SU-DHL-6 (cell line): Measurements from ENCODE around the gene NUDT3.

Experiments
- H2AFZ ChIP-seq: fragments of 200-600 bp; sonication (generic); 2 replicates; pipeline ENCODE4 v1.6.1; 2014; ENCODE audit warnings: low read depth, mild to moderate bottlenecking, moderate library complexity, mixed read lengths, antibody characterized with exemption, low read length; ENCODE audit not compliant: severe bottlenecking
- H3F3A ChIP-seq: fragments of 200-600 bp; shearing (Covaris generic); 2 replicates; pipeline ENCODE4 v1.6.0; 2016; ENCODE audit warnings: antibody characterized with exemption, mild to moderate bottlenecking; ENCODE audit not compliant: insufficient read depth
- H3K27ac ChIP-seq: fragments of 200-600 bp; sonication (generic); 2 replicates; pipeline ENCODE4 v1.5.1; 2016; ENCODE audit warnings: low read depth, mild to moderate bottlenecking, low read length, moderate library complexity, mixed read lengths
- H3K27me3 ChIP-seq: fragments of 200-600 bp; sonication (generic), shearing (Covaris generic); 2 replicates; pipeline ENCODE4 v1.6.0; 2014; ENCODE audit warnings: mild to moderate bottlenecking, low read length
- H3K36me3 ChIP-seq: fragments of 200-600 bp; sonication (generic); 2 replicates; pipeline ENCODE4 v1.6.1; 2014; ENCODE audit warnings: mild to moderate bottlenecking, low read length, mixed read lengths
- H3K4me2 ChIP-seq: fragments of 300-600, 200-600 bp; shearing (Covaris generic), sonication (generic); 2 replicates; pipeline ENCODE4 v1.6.0; 2014; ENCODE audit warnings: low read length, low read depth, mild to moderate bottlenecking; ENCODE audit not compliant: poor library complexity, severe bottlenecking
- H3K4me3 ChIP-seq: fragments of 200-600 bp; sonication (generic); 2 replicates; pipeline ENCODE4 v1.5.1; 2014; ENCODE audit warnings: antibody characterized with exemption, low read length, mild to moderate bottlenecking, mixed read lengths; ENCODE audit not compliant: insufficient read depth, poor library complexity, severe bottlenecking
- H3K79me2 ChIP-seq: fragments of 200-600 bp; sonication (generic); 2 replicates; pipeline ENCODE4 v1.6.1; 2014; ENCODE audit warnings: mild to moderate bottlenecking, low read length, moderate library complexity; ENCODE audit not compliant: insufficient read depth
- H3K9ac ChIP-seq: fragments of 200-600 bp; sonication (generic); 2 replicates; pipeline ENCODE4 v1.7.0; 2014; ENCODE audit warnings: mild to moderate bottlenecking, low read length
- H3K9me2 ChIP-seq: fragments of 200-600 bp; sonication (generic); replicated peaks from 2 replicates; pipeline ENCODE4 v1.6.1; 2014; ENCODE audit warnings: low read length; ENCODE audit not compliant: insufficient read depth
- H3K9me3 ChIP-seq: fragments of 200-600 bp; sonication (generic); 2 replicates; pipeline ENCODE4 v1.6.1; 2014; ENCODE audit warnings: low read length, mixed read lengths; ENCODE audit not compliant: insufficient read depth
- H4K20me1 ChIP-seq: fragments of 200-600 bp; sonication (generic); 2 replicates; pipeline ENCODE4 v1.6.1; 2014; ENCODE audit warnings: low read depth, mild to moderate bottlenecking, antibody characterized with exemption, low read length, moderate library complexity, mixed read lengths
- EZH2phosphoT487 ChIP-seq: fragments of 200-600 bp; sonication (generic), shearing (Covaris generic); conservative IDR thresholded peaks from 2 replicates; pipeline ENCODE4 v1.6.1; 2018; ENCODE audit warnings: mild to moderate bottlenecking, antibody characterized with exemption, low read length, moderate library complexity, mixed read lengths
- TF ChIP-seq, protein P1 (sequence below): fragments of 200-600 bp; sonication (generic); IDR thresholded peaks from one replicate; pipeline ENCODE4 v1.5.1; 2017; ENCODE audit warnings: antibody characterized with exemption, mild to moderate bottlenecking, low read length, moderate library complexity; ENCODE audit not compliant: insufficient read depth, poor library complexity, severe bottlenecking

NUDT3 gene

DNA sequence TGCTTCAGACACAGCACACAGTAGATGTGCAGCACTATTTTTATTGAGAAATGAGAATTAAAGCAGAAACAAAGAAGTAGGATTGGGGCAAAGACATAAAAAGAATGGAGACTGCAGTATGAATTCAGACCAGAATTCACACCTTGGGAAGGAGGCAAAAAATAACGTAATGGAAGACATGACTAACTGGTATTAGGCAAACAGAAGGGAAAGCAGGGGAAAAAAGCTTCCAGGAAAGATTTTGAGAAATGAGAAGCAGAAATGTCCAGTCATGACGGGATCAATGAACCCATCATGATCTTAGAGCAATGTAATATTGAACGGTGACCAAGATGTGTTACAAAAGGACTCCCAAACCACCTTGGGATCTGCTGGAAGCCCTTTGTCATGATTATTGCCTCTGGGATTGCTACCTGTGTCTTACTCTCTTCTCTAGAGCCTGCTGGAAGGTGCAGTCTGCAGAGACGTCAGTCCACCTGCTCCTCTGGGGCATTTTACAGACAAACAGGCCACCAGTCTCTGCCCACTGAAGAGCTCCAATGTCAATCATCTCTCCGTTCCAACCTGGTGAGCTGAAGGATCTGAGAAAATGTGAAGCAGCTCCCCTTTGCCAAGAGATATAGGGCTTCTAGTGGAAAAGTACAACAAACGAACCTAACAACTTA, 8.7 kb downstream of the NUDT3 start:
- Histone ChIP-seq H3K79me2 (peaks cover 100% of the 10 kb centered on the region), H3K9me2 (no peaks in the 10 kb centered on the region), H3K36me3 (no peaks in the 10 kb centered on the region), H3K9me3 (no peaks in the 10 kb centered on the region), H3F3A (peaks cover 4% of the 10 kb centered on the region; the same call in 1 of the 2 replicates), H3K9ac (no peak overlapping the region), H3K27me3 (no peaks in the 10 kb centered on the region), H3K27ac (no peak overlapping the region), H3K4me3 (no peak overlapping the region), H3K4me2 (no peak overlapping the region), H4K20me1 (peaks cover 10% of the 10 kb centered on the region), H2AFZ (no peak overlapping the region)
- TF ChIP-seq EZH2phosphoT487: no peak

DNA sequence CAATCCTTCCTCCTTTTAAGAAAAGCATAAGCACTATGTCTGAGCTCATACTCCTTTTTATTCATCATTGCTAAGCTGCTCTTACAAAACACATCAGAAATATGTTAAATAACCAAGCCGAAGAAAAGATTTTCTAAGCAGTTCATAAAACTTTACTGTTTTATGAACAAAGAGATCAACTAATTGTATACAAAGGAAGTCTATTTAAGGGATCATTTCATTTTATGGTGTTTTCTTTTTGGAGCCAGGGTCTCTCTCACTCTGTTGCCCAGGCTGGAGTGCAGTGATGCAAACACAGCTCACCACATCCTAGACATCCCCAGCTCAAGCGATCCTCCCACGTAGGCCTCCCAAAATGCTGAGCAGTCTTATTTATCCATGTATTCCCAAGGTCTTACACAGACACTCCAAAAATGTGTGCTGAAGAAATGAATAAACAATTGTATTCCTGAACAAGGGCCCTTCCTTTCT, 9.3 kb downstream of the NUDT3 start:
- Histone ChIP-seq H3K9me3 (no peaks in the 10 kb centered on the region), H3K4me3 (no peak overlapping the region), H3K27ac (no peak overlapping the region), H3K27me3 (no peaks in the 10 kb centered on the region), H2AFZ (no peak overlapping the region), H3K4me2 (no peak overlapping the region), H3K9ac (no peak overlapping the region), H3K79me2 (peaks cover 100% of the 10 kb centered on the region), H3K36me3 (no peaks in the 10 kb centered on the region), H3F3A (peaks cover 4% of the 10 kb centered on the region; the same call in 1 of the 2 replicates), H3K9me2 (no peaks in the 10 kb centered on the region), H4K20me1 (peaks cover 10% of the 10 kb centered on the region)
- TF ChIP-seq, protein P1, sequence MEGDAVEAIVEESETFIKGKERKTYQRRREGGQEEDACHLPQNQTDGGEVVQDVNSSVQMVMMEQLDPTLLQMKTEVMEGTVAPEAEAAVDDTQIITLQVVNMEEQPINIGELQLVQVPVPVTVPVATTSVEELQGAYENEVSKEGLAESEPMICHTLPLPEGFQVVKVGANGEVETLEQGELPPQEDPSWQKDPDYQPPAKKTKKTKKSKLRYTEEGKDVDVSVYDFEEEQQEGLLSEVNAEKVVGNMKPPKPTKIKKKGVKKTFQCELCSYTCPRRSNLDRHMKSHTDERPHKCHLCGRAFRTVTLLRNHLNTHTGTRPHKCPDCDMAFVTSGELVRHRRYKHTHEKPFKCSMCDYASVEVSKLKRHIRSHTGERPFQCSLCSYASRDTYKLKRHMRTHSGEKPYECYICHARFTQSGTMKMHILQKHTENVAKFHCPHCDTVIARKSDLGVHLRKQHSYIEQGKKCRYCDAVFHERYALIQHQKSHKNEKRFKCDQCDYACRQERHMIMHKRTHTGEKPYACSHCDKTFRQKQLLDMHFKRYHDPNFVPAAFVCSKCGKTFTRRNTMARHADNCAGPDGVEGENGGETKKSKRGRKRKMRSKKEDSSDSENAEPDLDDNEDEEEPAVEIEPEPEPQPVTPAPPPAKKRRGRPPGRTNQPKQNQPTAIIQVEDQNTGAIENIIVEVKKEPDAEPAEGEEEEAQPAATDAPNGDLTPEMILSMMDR: no peak
- TF ChIP-seq EZH2phosphoT487: no peak

DNA sequence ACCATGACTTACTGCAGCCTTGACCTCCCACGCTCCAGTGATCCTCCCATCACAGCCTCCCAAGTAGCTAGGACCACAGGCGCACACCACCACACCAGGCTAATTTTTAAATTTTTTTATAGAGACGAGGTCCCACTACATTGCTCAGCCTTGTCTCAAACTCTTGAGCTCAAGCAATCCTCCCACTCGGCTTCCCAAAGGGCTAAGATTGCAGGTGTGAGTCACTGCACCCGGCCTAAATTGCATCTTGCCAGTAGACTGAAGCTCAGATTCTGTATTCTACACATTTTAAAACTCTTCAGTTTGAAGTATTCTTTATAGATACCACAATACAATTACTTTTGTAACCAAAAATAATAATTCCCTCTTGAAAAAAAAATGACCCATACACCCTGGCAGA, 11.4 kb downstream of the NUDT3 start:
- Histone ChIP-seq H3K4me2 (no peak overlapping the region), H3K4me3 (no peak overlapping the region), H3K27me3 (no peaks in the 10 kb centered on the region), H3F3A (peaks cover 4% of the 10 kb centered on the region; the same call in 1 of the 2 replicates), H3K79me2 (peaks cover 100% of the 10 kb centered on the region), H2AFZ (no peak overlapping the region), H3K9me3 (no peaks in the 10 kb centered on the region), H3K27ac (no peak overlapping the region), H3K9me2 (no peaks in the 10 kb centered on the region), H3K36me3 (no peaks in the 10 kb centered on the region), H4K20me1 (peaks cover 6% of the 10 kb centered on the region), H3K9ac (no peak overlapping the region)
- TF ChIP-seq EZH2phosphoT487: no peak
- TF ChIP-seq, protein P1: no peak

DNA sequence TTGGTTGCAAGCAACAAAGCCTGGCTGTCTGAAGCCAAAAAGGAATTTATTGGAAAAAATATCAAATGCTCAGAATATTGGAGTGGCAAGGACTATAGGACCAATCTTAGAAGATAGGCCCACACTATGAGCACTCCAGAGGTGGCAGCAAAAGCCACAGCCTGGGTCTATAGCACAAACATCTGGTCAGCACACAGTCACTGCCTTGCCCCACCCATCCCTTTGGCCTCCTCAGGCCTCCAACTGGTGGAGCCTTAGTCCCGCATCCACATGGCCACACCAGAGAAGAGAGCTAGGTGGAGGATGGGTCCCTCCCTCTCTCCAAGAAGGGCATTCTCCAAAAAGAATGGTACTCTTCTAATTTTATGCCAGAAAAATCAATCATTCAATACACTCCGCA, 14.0 kb downstream of the NUDT3 start:
- no peaks in the 10 kb centered on the region for H3K9me2 ChIP-seq
- TF ChIP-seq EZH2phosphoT487: no peak
- TF ChIP-seq, protein P1: no peak
- H3K9ac ChIP-seq: no peak overlapping the region
- H3K9me3 ChIP-seq: no peaks in the 10 kb centered on the region
- peaks cover 12% of the 10 kb centered on the region for H3F3A ChIP-seq
- H2AFZ ChIP-seq: no peak overlapping the region
- H3K27me3 ChIP-seq: no peaks in the 10 kb centered on the region
- H3K4me3 ChIP-seq: no peak overlapping the region
- H4K20me1 ChIP-seq: peaks cover 13% of the 10 kb centered on the region
- H3K27ac ChIP-seq: no peak overlapping the region
- no peaks in the 10 kb centered on the region for H3K36me3 ChIP-seq
- no peak overlapping the region for H3K4me2 ChIP-seq
- peaks cover 100% of the 10 kb centered on the region for H3K79me2 ChIP-seq
